Activated CD8-positive, alpha-beta memory T cell treated with anti-CD3 and anti-CD28 coated beads, Interleukin-2, amount 10 ng/mL, durations not matched to agents 7 days and 5 days (primary cell): ENCODE data around the gene SIPA1L3. TPM values are rescaled to one million over a fixed set of nuclear protein-coding genes. Genes with fewer than 3 reads are reported as not detected.
"Not testable (repeated sequence)": the region's sequence is repeated elsewhere in the genome, so short reads cannot be mapped to it uniquely, and the experiment has no call there.

Experiments
- ATAC-seq: fragments of 150-1000 bp; cut with Tn5 transposase; one replicate; pipeline ENCODE4 v1.10.0; 2021; ENCODE audit warnings: moderate library complexity
- CTCF ChIA-PET: fragments of 350-600 bp; sonication (Branson Sonifier 250); formaldehyde crosslinking; loops from one replicate; lab custom pipeline; 2021; ENCODE audit warnings: antibody characterized with exemption; lab: Charles Lee
- DNase-seq: peaks from one replicate; pipeline ENCODE4 v3.0.0-alpha.2; 2020
- H3K27ac Mint-ChIP-seq: one replicate; pipeline ENCODE4 v1.8.0; 2021; ENCODE audit warnings: mild to moderate bottlenecking, mixed read lengths
- H3K27me3 Mint-ChIP-seq: one replicate; pipeline ENCODE4 v1.8.0; 2021; ENCODE audit warnings: mixed read lengths
- H3K36me3 Mint-ChIP-seq: one replicate; pipeline ENCODE4 v1.8.0; 2021; ENCODE audit warnings: mild to moderate bottlenecking, mixed read lengths
- H3K4me1 Mint-ChIP-seq: one replicate; pipeline ENCODE4 v1.8.0; 2021; ENCODE audit warnings: mixed read lengths
- H3K4me3 Mint-ChIP-seq: one replicate; pipeline ENCODE4 v1.8.0; 2021; ENCODE audit warnings: mild to moderate bottlenecking, moderate library complexity, mixed read lengths
- H3K9me3 Mint-ChIP-seq: one replicate; pipeline ENCODE4 v1.8.0; 2022; ENCODE audit warnings: low read depth, mixed read lengths
- total RNA-seq, 2 experiments: library from RNA; stranded (reverse); gene quantifications; one replicate each; pipeline ENCODE4 v1.2.3, GENCODE V29; 2021

SIPA1L3 gene
- total RNA-seq, 2 experiments from 2014 or later = 16.6 to 21.6 TPM

- Mint-ChIP-seq H3K27ac (no peak overlapping the region), H3K4me3 (no peak overlapping the region), H3K4me1 (no peaks in the 10 kb centered on the region), H3K27me3 (no peaks in the 10 kb centered on the region), H3K9me3 (no peaks in the 10 kb centered on the region), H3K36me3 (no peaks in the 10 kb centered on the region)
- no peak for DNase-seq
- CTCF ChIA-PET = no interaction called here
- ATAC-seq = no peak
Observed at GRCh38 chr19:38068826-38069225, 161.8 kb downstream of the SIPA1L3 start.

- ATAC-seq = no peak
- Mint-ChIP-seq H3K27ac (no peak overlapping the region), H3K27me3 (no peaks in the 10 kb centered on the region), H3K4me1 (no peaks in the 10 kb centered on the region), H3K36me3 (no peaks in the 10 kb centered on the region), H3K9me3 (no peaks in the 10 kb centered on the region), H3K4me3 (no peak overlapping the region)
- DNase-seq = no peak
- CTCF ChIA-PET = no interaction called here
Observed at GRCh38 chr19:38070573-38070972, 163.6 kb downstream of the SIPA1L3 start.

- H3K9me3 Mint-ChIP-seq, DNase-seq, H3K27ac Mint-ChIP-seq, CTCF ChIA-PET, H3K4me3 Mint-ChIP-seq, ATAC-seq, H3K36me3 Mint-ChIP-seq, H3K27me3 Mint-ChIP-seq, H3K4me1 Mint-ChIP-seq: not testable (repeated sequence)
Observed at GRCh38 chr19:38071054-38071453, 164.0 kb downstream of the SIPA1L3 start.

- no peaks in the 10 kb centered on the region for H3K4me1 Mint-ChIP-seq
- H3K27me3 Mint-ChIP-seq = no peaks in the 10 kb centered on the region
- H3K4me3 Mint-ChIP-seq = no peak overlapping the region
- no peak for ATAC-seq
- H3K27ac Mint-ChIP-seq = no peak overlapping the region
- H3K36me3 Mint-ChIP-seq = no peaks in the 10 kb centered on the region
- no peaks in the 10 kb centered on the region for H3K9me3 Mint-ChIP-seq
- no peak for DNase-seq
- CTCF ChIA-PET = no interaction called here
Observed at GRCh38 chr19:38071647-38072046, 164.6 kb downstream of the SIPA1L3 start.

GRCh38 chr19:38072776-38073750 is 166.1 kb downstream of the SIPA1L3 start:
- Mint-ChIP-seq H3K27me3 (no peaks in the 10 kb centered on the region), H3K27ac (no peak overlapping the region), H3K9me3 (no peaks in the 10 kb centered on the region), H3K4me3 (no peak overlapping the region), H3K36me3 (no peaks in the 10 kb centered on the region), H3K4me1 (no peaks in the 10 kb centered on the region)
- CTCF ChIA-PET = no interaction called here
- no peak for DNase-seq
- no peak for ATAC-seq

- H3K27ac Mint-ChIP-seq = no peak overlapping the region
- DNase-seq (no peak), ATAC-seq (no peak)
- no peaks in the 10 kb centered on the region for H3K27me3 Mint-ChIP-seq
- H3K36me3 Mint-ChIP-seq = no peaks in the 10 kb centered on the region
- CTCF ChIA-PET = no interaction called here
- no peak overlapping the region for H3K4me3 Mint-ChIP-seq
- H3K4me1 Mint-ChIP-seq = no peaks in the 10 kb centered on the region
- H3K9me3 Mint-ChIP-seq = no peaks in the 10 kb centered on the region
Observed at GRCh38 chr19:38073841-38074685, 167.1 kb downstream of the SIPA1L3 start.

- peaks cover 8% of the 10 kb centered on the region for H3K4me1 Mint-ChIP-seq
- H3K27me3 Mint-ChIP-seq = no peaks in the 10 kb centered on the region
- H3K9me3 Mint-ChIP-seq = no peaks in the 10 kb centered on the region
- H3K27ac Mint-ChIP-seq = no peak overlapping the region
- ATAC-seq = no peak
- H3K4me3 Mint-ChIP-seq = no peak overlapping the region
- no peak for DNase-seq
- CTCF ChIA-PET = no interaction called here
- no peaks in the 10 kb centered on the region for H3K36me3 Mint-ChIP-seq
Observed at GRCh38 chr19:38076337-38076736, 169.3 kb downstream of the SIPA1L3 start.

GRCh38 chr19:38078302-38078930 is 171.4 kb downstream of the SIPA1L3 start:
- no peak for ATAC-seq
- peaks cover 2% of the 10 kb centered on the region for H3K36me3 Mint-ChIP-seq

GRCh38 chr19:38079926-38080380 is 172.9 kb downstream of the SIPA1L3 start:
- Mint-ChIP-seq H3K36me3 (peaks cover 2% of the 10 kb centered on the region), H3K4me3 (no peak overlapping the region), H3K27me3 (no peaks in the 10 kb centered on the region), H3K27ac (no peak overlapping the region), H3K9me3 (no peaks in the 10 kb centered on the region), H3K4me1 (peaks cover 8% of the 10 kb centered on the region)
- CTCF ChIA-PET = interaction anchor here (1.7 kb wide), 1 partner anchor 178 kb away, joined by 6 read pairs; no protein-coding TSS in a partner anchor
- no peak for DNase-seq
- peak; percentile 16 for ATAC-seq

More at GRCh38 chr19:38078302-38078930, 171.4 kb downstream of the SIPA1L3 start:
- no peak overlapping the region for H3K4me3 Mint-ChIP-seq
- H3K27me3 Mint-ChIP-seq = no peaks in the 10 kb centered on the region
- CTCF ChIA-PET = no interaction called here
- DNase-seq = no peak
- no peaks in the 10 kb centered on the region for H3K9me3 Mint-ChIP-seq
- peaks cover 8% of the 10 kb centered on the region for H3K4me1 Mint-ChIP-seq
- H3K27ac Mint-ChIP-seq = no peak overlapping the region

- CTCF ChIA-PET = no interaction called here
- ATAC-seq = no peak
Observed at GRCh38 chr19:38081547-38082255, 174.7 kb downstream of the SIPA1L3 start.

GRCh38 chr19:38082256-38083118 is 175.5 kb downstream of the SIPA1L3 start:
- no peak for ATAC-seq
- Mint-ChIP-seq H3K27ac (no peak overlapping the region), H3K36me3 (peaks cover 2% of the 10 kb centered on the region), H3K27me3 (no peaks in the 10 kb centered on the region), H3K9me3 (no peaks in the 10 kb centered on the region), H3K4me3 (no peak overlapping the region), H3K4me1 (peaks cover 8% of the 10 kb centered on the region)
- no peak for DNase-seq
- CTCF ChIA-PET = no interaction called here

More at GRCh38 chr19:38081547-38082255, 174.7 kb downstream of the SIPA1L3 start:
- DNase-seq = no peak
- Mint-ChIP-seq H3K27ac (no peak overlapping the region), H3K36me3 (peaks cover 2% of the 10 kb centered on the region), H3K27me3 (no peaks in the 10 kb centered on the region), H3K4me3 (no peak overlapping the region), H3K4me1 (peaks cover 8% of the 10 kb centered on the region), H3K9me3 (no peaks in the 10 kb centered on the region)

- peaks cover 2% of the 10 kb centered on the region for H3K36me3 Mint-ChIP-seq
- no peak for ATAC-seq
- CTCF ChIA-PET = interaction anchor here (1.4 kb wide), 1 partner anchor 181 kb away, joined by 3 read pairs; no protein-coding TSS in a partner anchor
- no peak overlapping the region for H3K4me3 Mint-ChIP-seq
- DNase-seq = no peak
- peaks cover 8% of the 10 kb centered on the region for H3K4me1 Mint-ChIP-seq
- no peaks in the 10 kb centered on the region for H3K27me3 Mint-ChIP-seq
- H3K27ac Mint-ChIP-seq = no peak overlapping the region
- no peaks in the 10 kb centered on the region for H3K9me3 Mint-ChIP-seq
Observed at GRCh38 chr19:38084196-38084595, 177.2 kb downstream of the SIPA1L3 start.
